GM12864 (cell line): Measurements from ENCODE around the gene IFI27L1.

ENCODE experiments used
- DNase-seq: peaks from one replicate; pipeline ENCODE4 v3.0.0-alpha.2; 2011; ENCODE audit warnings: low read depth
- H3K4me3 ChIP-seq: 2 replicates; pipeline ENCODE4 v1.5.1; 2011; ENCODE audit warnings: mild to moderate bottlenecking, low read depth, low read length, control low read depth
- TF ChIP-seq, protein P1 (sequence below): IDR thresholded peaks from 2 replicates; pipeline ENCODE4 v1.5.1; 2011; ENCODE audit warnings: low read depth, mild to moderate bottlenecking, moderate library complexity, low read length, control low read depth, inconsistent platforms; ENCODE audit errors: missing control alignments

Gene IFI27L1

GRCh38 chr14:94048691-94049624 is 32.2 kb upstream of the IFI27L1 start:
- TF ChIP-seq, protein P1, sequence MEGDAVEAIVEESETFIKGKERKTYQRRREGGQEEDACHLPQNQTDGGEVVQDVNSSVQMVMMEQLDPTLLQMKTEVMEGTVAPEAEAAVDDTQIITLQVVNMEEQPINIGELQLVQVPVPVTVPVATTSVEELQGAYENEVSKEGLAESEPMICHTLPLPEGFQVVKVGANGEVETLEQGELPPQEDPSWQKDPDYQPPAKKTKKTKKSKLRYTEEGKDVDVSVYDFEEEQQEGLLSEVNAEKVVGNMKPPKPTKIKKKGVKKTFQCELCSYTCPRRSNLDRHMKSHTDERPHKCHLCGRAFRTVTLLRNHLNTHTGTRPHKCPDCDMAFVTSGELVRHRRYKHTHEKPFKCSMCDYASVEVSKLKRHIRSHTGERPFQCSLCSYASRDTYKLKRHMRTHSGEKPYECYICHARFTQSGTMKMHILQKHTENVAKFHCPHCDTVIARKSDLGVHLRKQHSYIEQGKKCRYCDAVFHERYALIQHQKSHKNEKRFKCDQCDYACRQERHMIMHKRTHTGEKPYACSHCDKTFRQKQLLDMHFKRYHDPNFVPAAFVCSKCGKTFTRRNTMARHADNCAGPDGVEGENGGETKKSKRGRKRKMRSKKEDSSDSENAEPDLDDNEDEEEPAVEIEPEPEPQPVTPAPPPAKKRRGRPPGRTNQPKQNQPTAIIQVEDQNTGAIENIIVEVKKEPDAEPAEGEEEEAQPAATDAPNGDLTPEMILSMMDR = no peak
- DNase-seq = no peak
- H3K4me3 ChIP-seq = no peak overlapping the region

GRCh38 chr14:94049625-94050023 is 31.5 kb upstream of the IFI27L1 start:
- TF ChIP-seq, protein P1 = no peak
- no peak overlapping the region for H3K4me3 ChIP-seq
- DNase-seq = no peak

- no peak for DNase-seq
- TF ChIP-seq, protein P1 = no peak
- no peak overlapping the region for H3K4me3 ChIP-seq
These were observed 30.8 kb upstream of the IFI27L1 start for GRCh38 chr14:94050231-94050880.

DNA sequence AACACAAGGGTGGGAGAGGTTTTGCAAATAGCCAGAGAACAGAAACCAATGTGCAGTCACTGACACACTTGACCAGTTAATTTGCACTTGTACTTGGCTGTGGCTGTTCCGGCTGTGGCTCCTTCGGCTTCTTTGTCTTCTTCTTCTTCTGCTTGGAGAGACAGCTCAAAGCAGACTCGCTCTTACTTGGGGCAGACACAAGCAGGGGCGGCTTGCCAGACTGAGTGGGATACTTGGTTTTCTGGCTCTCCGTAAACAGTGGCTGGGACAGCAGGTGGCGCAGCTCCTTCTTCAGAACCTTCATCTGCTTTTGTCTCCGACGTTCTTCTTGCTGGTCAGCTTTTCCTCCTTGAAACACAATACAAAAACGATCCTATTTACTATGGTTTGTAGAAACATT is 30.0 kb upstream of the IFI27L1 start:
- DNase-seq = no peak
- TF ChIP-seq, protein P1 = peak; percentile 43
- no peak overlapping the region for H3K4me3 ChIP-seq

DNA sequence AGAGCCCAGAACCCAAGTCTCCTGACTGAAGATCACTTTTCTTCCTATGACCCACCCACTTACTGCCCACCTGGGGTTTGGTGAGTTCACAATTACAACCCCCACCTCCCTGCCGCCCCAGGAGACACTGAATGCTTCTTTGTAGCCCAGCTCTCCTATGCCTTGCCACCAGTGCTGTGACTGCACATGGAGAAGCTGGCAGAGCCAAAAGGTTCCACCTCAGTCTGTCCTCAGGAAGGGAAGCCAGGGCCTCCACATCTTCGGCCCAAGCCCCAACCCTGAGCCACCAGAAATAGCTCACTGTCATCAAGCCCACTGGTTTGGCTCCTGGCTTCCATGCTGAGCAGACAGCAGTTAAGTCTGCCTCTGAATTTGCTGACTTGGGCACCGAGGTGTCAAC is 29.3 kb upstream of the IFI27L1 start:
- DNase-seq = no peak
- TF ChIP-seq, protein P1 = no peak
- no peak overlapping the region for H3K4me3 ChIP-seq

DNA sequence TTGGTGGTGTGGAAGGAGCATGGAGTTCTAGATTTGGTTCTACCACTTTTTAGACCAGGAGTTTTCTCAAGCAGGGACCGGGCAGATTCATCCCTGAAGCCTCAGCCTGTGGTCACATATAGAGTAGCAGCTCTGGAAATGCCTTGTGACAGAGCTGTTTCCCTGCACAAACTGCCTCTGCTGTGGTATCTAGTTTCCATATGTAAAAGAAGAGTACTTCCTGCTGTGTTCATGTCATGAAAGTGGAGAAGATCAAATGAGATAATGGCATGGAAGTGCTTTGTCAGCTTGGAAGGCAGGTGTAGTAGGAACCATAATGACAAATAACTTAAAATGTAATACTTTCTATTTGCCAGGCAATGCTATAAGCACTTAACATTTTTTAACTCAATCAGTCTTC is 28.9 kb upstream of the IFI27L1 start:
- DNase-seq = no peak
- H3K4me3 ChIP-seq = no peak overlapping the region
- TF ChIP-seq, protein P1 = no peak
